ENCODE results near the gene FAM81B.
"Not testable (repeated sequence)": the region's sequence is repeated elsewhere in the genome, so short reads cannot be mapped to it uniquely, and the experiment has no call there.

GRCh38 chr5:95341444-95341843 is 49.7 kb upstream of the FAM81B start:
- not testable (repeated sequence) for TF ChIP-seq CTCF (conservative IDR thresholded peaks at IDR 0.05; ENCODE audit: low read depth, low read length); EZH2 (IDR thresholded peaks at IDR 0.05; ENCODE audit: borderline replicate concordance, low read depth, low read length, poor library complexity, severe bottlenecking)

All from A673 (cell line).